HG02884 (cell line): ENCODE data around the gene NUP214.

Source experiments
- ATAC-seq: cut with Tn5 transposase; IDR thresholded peaks from one replicate; pipeline ENCODE4 v1.9.1; 2021; ENCODE audit warnings: mild to moderate bottlenecking, moderate library complexity; ENCODE audit not compliant: unreplicated experiment

Gene NUP214

DNA sequence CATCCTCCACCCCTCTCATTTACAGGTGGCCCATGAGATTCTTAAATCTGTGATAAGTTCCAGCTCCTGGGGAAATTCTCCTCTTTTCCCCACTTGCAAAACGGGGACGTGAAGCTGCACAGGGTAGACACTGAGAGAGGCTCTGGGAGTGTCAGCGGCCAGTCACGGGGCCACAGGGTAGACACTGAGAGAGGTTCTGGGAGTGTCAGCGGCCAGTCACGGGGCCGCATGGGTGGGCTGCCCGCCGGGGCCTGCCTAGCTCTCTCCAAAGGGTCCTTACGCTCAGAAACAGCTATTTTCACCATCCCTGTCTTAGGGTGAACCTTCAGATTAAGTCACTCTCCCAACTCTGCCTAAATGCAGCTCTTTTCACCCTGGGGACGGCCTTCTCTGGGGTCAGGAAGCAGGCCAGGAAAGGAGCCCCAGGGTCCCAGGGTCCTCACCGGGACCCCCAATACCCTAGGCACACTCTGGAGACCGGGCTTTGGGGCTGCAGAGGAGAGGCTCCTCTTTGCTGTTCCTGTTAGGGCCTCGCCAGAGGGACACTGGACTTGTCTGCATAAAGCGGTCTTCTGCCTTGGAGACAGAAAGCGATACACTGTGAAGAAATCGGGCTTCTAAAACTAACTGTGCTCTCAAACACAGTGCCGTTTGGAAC, 149.4 kb downstream of the NUP214 start:
- ATAC-seq, result no peak

DNA sequence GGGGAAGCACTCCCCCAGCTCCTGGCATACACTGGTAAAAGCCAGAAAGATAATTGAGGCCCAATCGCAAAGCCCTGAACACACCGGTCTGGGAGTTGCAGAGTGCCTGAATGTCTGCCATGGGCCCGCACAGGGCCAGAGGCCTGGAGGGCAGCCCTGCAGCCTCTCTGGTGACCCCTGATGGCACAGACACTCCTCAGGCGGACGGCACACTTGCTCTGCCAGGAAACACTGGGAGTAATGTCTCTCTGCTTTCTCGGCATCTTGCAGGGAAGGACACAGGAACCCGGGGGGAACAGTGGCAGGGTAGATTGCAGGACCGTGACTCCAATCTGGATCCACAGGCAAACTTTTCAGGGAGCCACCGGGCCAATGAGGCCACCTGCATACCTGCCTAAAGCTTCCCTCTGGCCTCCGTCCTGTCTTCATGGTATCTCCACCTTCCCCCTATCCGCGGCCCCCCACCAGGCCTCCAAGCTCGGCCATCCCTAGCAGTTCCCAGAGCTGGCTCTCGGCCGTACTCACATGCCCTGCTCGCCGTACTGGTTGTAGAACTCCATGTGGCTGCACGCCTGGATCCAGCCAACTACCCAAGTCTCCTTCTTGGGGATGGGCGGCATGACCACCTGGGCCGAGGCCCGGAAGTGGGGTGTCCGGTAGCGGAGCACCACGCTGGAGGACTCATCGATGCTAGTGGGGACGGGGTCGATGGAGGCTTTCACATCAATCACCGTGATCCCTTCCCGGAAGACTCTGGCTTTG, 150.1 kb downstream of the NUP214 start:
- no peak for ATAC-seq

DNA sequence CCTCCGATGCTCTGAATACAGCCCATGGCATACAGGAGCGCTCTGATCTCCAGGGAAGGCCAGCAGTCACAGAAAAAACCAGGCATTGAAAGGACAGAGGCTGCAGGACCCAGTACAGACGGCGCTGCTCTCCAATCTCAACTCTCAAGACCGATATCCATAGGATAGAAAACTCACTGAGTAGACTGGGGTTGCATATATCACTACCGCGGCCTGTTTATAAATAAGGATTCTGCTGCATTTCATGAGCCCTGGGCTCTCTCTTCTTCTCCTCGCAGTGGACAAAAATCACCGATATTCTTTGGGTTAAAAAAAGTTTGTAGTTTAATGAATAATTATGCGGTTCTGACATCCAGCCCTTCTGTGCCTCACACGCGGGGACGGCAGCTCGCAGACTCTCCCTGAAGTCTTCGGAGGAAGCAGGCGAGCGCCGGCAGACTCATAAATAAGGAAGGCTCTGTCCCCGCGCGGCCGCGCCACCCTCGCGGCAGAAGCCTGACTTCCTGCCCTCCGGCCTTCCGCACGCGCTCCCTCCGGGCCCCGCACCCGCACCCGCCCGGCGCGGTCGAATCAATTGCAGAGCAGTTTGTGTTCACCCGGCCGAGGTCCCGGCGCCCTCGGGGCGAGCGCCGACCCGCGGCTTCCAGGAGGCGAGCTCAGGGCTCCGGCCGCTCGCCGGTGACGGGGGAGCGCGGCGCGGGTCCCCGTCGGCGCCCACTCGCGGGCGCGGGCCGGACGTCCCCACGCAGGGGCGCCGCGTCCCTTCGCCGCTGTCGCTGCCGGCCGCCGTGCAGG, 150.9 kb downstream of the NUP214 start, which contains the start of gene FAM78A:
Gene FAM78A, minus strand, starts transcription at position 417 of the 795 bp plus-strand sequence. Its CDS starts 331 bp downstream, at position 86.
- no peak for ATAC-seq

DNA sequence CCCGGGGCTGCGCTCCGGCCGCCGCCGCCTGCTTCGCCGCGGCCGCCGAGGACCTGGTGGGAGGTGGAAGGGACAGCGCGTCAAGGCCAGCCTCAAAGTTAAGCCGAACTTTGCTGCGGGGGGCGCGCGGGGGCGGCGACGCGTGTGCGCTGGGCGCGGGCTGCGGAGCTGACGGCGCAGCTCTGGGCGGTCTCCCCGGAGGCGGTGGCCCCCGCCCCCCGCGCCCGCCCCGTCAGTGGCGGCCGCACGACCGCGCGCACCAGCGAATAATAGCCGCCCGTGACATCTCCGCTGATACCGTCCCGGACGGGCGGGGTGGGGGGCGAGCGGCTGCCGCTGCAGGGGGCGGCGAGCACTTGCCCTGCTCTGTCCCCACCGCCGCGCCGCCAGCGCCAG, 151.5 kb downstream of the NUP214 start:
- ATAC-seq, result no peak

DNA sequence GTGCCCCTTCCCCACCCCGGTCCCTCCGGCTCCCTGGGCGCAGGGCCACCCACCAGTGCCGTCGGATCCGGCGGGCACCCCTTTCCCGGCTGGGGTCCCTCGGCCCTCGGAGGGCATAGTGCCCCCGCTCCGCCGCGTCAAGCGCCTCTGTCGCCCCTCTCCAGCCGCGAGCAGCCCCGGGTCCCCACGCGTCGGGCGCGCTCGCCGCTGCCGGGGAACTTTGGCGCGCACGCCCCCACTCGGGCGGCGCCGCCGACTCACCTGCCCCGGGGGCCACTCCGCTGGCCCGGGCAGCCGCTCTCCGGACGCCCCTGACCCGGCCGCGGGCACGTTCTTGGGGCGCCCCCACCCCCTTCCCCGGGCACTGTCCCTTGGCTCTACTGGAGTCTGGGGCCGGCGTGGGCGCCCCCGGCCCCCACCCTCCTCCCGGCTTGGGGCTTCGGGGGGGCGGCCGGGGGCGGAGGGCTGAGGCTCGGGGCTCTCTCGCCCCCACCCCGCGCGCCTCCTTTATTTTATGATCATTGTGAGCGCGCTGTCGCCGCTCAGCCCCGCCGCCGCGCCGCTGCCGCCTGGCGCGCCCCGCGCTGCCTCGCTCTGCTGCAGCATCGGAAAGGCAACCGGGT, 152.0 kb downstream of the NUP214 start:
- ATAC-seq, result no peak

DNA sequence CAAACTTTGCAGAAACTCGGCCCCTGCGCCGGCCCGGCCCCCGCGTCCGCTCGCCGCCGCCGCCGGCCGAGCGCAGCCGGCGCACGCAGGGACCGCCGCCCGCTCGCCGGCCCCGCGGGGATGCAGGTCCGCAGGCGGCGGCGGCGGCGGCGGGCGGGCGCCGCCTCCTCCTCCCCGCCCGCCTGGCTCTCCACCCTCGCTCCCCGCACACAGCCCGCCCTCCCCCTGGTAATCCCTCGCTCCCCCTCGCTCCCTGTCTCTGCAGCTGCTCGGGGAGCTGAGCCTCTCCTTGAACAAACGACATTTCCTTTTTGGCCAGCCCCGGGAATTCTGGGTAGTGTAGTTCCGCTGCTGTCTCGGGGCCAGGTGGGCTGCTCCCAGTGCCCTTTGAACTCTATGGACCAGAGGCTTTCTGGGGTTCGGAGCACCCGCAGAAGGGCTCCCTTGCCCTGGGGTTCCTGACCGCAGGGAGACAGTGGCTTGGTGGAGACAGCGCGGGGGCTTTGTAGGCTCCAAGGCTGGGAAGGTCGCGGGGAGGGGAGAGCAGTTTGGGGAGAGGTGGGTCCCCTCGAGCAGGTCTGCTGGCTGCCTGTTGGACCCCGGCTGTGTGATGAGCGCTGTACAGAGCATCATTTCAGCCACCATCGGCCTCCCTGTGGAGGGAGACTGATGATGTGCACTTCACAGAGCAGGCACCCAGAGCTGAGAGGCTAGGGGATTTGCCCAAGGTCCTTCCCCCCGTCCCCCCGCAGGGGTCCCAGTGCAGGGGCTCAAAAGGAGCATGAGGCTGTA, 152.7 kb downstream of the NUP214 start:
- ATAC-seq, result no peak

DNA sequence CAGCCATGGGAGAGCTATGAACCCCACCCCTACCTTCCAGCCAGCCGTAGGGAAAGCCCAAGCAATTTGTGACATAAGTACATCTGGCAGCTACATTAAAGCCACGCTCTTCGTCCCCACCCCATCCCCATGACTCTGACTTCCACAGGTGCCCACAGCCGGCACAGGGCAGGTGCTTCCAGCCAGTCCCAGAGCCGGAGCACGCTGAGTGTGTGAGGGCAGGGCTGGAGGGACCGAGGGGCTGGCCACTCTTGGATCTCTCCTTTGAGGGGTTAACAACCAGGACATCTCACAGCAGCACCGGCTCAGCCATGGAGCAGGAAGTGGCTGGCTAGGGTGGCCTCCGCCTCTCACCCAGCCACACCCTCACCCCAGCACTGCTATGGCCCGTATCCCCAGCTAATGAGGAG, 153.3 kb downstream of the NUP214 start:
- no peak for ATAC-seq

DNA sequence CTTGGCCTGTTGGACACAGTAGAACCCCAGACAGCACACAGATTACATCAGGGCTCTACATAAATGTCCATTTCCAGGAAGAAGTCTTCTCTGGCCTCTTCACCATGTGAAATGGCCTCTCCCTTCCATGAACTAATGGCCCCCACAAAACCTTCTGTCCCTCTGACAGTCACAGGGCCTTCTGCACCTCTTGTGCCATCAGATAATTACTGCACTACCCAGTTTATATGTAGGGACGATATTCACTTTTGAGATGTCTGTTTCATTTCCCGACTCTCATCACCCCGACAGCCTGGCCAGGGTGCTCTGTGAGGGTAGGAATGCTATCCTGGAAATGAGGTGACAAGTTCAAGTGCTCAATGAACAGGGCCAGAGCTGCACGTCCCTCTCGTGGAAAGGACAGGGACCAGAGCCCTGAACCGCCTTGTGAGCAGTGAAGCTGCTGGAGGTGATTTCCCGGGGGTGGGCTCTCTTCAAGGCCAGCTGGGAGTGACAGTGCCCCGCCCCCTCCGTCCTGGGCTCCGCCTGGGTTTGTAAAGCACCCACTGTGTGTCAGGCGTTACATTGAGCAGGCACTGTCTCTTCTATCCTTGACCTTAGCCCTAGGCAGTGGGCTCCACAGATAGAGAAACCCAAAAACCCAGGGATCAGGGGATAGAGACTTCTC, 153.9 kb downstream of the NUP214 start:
- ATAC-seq, result no peak

DNA sequence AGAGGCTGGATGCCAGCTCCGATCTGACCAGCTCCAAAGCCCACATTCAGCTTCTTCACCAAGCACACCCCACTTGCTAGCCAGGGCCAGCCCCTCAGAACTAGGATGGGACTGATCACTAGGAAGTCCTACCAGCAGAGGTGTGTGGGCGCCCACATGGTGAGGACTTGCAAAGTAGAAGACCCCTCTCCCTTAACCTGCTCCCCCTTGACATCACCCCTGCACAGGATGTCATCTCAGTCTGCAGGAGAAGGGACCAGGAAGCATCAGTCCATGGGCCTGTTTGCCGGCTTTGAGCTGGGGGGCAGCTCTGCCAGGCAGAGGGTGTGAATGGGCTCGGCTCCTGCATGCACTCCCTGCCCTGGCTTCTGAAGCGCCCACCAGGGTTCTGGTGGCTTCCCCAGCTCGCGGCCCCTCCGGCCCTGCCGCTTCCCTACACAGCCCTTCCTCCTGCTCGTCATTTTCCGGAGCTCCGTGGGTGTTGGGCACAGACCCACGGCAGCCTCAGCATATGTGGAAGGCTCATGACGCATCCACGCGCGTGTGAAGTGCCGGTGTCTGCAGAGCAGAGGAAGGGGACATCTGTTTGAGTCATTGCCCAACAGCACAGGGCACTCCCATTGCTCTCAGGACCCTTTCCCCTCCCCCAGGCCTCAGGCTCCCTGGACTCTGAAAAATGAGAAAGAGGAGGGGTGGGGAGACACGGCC, 154.6 kb downstream of the NUP214 start:
- ATAC-seq, result no peak

DNA sequence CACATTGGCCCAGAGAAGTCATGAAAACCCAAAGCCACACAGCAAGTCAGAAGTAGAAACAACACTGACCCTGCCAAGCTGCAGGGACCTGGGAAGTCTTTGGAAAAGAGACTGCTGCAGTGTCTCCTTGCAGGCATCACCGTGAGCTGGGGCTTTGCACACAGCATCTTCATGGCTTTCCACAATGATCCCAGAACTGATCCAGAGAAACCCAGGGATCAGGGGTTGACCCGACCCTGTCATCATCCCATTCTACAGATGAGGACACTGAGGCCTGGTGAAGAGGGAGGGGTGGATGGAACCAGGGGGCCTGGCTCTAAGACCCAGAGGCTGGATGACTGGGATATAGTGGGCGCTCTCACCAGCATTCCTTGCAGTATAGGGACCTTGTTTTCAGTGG, 155.3 kb downstream of the NUP214 start:
- ATAC-seq, result no peak

DNA sequence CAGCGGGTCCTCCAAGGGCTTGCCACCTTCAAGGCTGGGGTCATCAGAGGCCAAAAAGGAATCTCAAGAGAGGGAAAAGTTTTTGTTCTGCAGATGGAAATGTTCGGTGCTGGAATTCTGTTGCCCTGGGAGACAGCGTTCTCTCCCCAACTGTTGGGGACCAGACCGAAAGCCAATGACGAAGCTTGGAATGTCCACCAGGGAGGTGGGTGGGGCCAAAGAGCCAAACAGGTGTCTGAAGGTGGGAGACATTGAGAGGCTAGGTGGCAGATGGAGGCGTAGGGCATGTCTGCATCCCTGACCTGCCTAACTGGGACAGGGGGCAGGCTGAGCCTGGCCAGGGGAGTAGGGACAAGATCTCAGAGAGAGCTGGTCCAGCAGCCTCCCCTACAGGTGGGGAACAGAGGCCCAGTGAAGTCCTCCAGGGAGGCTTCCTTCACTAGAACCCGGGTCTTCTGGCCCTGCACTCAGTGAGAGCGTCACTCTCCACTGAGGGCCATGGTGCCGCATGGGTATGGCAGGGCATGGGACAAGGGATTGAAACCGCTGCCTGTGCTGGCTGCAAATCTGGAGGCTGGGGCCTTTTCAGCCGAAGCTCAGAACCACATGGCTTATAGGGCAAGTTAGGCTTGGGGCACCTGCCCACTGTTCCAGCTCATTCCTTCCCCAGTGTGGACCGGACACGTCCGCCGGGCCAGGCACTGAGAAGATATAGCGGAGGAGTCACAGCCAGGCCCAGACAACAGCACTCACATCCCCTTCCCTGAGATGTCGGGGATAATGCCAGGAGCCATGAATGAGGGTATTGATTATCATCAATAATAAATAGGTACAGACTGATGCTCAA, 156.0 kb downstream of the NUP214 start:
- no peak for ATAC-seq

DNA sequence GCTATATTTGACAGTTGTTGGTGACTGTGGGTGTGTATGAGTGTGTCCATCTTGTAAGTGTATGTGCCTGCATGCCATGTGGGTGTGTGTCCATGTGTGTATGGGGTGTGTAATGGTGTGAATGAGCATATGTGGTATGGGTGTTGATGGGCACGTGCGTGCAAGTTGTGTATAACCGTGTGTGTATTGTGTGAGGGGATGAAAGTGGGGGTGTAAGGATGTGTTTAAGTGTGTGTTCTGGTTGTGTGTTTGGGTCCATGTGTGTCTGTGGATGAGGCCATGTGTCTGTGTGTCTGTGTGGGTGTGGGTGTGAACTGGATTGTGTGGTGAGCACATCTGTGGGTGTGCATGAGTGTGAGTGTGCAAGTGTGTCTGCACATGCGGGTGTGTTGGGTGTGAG, 156.8 kb downstream of the NUP214 start:
- ATAC-seq, result no peak

DNA sequence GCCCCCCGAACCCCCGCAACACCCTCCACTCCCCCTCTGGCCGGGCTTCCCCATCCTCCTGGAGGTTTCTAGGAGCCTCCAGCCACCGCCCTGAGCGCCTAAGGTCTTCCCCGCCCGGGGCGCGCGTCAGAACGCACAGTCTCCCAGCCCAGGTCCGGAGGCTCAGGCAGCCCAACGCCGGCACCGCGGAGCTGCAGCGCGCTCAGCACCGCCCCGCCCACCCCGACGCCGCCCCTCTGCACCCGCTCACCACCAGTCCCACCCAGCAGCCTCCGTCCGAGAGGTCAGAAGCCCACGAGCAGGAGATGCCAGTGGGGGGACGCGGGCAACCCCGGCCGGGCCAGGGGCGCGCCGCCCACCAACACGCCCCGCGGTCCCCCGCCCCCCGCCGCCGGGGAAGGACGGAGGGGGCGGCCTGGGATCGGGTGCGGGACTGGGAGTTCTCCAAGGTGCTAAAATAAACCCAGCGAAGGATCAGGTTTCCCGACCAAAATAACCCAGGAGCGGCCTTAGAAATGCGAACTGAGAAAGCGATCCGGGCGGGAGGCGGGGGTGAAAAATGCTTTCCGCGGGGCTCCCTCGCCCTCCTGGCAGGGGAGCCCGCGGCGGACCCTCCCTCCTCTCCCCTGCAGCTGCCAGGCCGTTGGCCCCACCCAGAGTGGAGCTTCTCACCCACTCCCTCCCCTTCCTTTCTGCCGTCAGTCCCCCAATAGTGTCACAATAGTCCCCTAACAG, 157.5 kb downstream of the NUP214 start:
- no peak for ATAC-seq
